Central memory CD8-positive, alpha-beta T cell (primary cell): ENCODE measurements around the gene FADS6.

ENCODE experiments used
- ATAC-seq: fragments of 150-1000 bp; cut with Tn5 transposase; replicated peaks from 2 replicates; pipeline ENCODE4 v1.10.0; 2022; ENCODE audit warnings: mild to moderate bottlenecking, moderate FRiP score, moderate number of reproducible peaks; ENCODE audit not compliant: poor library complexity, severe bottlenecking; ENCODE audit errors: extremely low read depth
- DNase-seq, 2 donors: peaks; one replicate each; pipeline ENCODE4 v3.0.0; 2021; ENCODE audit warnings: low spot score in 2 of 2
- H3K27ac Mint-ChIP-seq: one replicate; pipeline ENCODE4 v1.8.0; 2022; ENCODE audit warnings: low read depth, mild to moderate bottlenecking, moderate library complexity, mixed read lengths
- H3K27me3 Mint-ChIP-seq: one replicate; pipeline ENCODE4 v1.8.0; 2022; ENCODE audit warnings: mixed read lengths
- H3K36me3 Mint-ChIP-seq: one replicate; pipeline ENCODE4 v1.8.0; 2022; ENCODE audit warnings: mild to moderate bottlenecking, moderate library complexity, mixed read lengths; ENCODE audit not compliant: insufficient read depth
- H3K4me1 Mint-ChIP-seq: one replicate; pipeline ENCODE4 v1.8.0; 2022; ENCODE audit warnings: mixed read lengths
- H3K4me3 Mint-ChIP-seq: one replicate; pipeline ENCODE4 v1.8.0; 2022; ENCODE audit warnings: mild to moderate bottlenecking, moderate library complexity, mixed read lengths
- H3K9me3 Mint-ChIP-seq: one replicate; pipeline ENCODE4 v1.8.0; 2022; ENCODE audit warnings: mixed read lengths

The FADS6 gene

GRCh38 chr17:74866198-74866835 is 27.1 kb downstream of the FADS6 start:
- Mint-ChIP-seq H3K9me3 (no peaks in the 10 kb centered on the region), H3K27me3 (no peaks in the 10 kb centered on the region), H3K4me3 (no peak overlapping the region)

DNA sequence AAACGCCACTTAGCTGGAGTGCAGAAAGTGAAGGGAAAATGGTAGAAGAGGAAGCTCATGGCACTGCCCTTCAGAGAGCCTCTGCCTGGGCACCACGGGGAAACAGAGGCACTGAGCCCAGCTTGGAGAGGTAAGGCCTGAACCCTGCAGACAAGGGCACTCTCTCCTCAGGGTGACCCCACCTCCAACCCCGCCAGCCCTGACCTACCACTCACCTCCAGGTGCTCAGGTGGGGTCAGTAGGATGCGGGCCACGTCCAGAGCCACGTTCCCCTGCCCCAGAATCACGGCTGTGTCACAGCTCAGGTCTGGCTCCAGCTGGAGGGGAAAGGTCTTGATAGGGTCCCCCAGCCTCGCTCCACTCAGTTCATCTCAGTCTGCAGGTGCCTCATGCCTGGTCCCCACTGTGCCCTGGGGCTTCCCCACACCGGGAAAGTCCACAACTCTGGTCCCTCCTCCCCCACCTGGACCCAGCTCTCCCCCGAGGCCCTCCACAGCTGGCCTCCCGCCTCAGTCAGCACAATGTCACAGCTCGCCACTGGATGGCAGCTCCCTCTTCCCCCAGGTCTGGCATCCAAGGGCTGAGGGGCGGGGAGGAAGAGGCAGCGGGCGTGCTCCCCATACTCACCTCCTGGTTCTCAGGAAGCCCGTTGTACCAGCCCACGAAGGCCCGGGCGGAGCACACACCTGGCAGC is 27.8 kb downstream of the FADS6 start:
- no peak for DNase-seq
- ATAC-seq = no peak
- peaks cover 16% of the 10 kb centered on the region for H3K4me1 Mint-ChIP-seq
- no peaks in the 10 kb centered on the region for H3K9me3 Mint-ChIP-seq
- no peak overlapping the region for H3K27ac Mint-ChIP-seq
- no peak overlapping the region for H3K4me3 Mint-ChIP-seq
- peaks cover 4% of the 10 kb centered on the region for H3K27me3 Mint-ChIP-seq
- H3K36me3 Mint-ChIP-seq = peaks cover 5% of the 10 kb centered on the region

More at GRCh38 chr17:74866198-74866835, 27.1 kb downstream of the FADS6 start:
- no peak overlapping the region for H3K27ac Mint-ChIP-seq
- H3K4me1 Mint-ChIP-seq = peaks cover 14% of the 10 kb centered on the region
- DNase-seq = no peak
- no peak for ATAC-seq
- peaks cover 5% of the 10 kb centered on the region for H3K36me3 Mint-ChIP-seq

DNA sequence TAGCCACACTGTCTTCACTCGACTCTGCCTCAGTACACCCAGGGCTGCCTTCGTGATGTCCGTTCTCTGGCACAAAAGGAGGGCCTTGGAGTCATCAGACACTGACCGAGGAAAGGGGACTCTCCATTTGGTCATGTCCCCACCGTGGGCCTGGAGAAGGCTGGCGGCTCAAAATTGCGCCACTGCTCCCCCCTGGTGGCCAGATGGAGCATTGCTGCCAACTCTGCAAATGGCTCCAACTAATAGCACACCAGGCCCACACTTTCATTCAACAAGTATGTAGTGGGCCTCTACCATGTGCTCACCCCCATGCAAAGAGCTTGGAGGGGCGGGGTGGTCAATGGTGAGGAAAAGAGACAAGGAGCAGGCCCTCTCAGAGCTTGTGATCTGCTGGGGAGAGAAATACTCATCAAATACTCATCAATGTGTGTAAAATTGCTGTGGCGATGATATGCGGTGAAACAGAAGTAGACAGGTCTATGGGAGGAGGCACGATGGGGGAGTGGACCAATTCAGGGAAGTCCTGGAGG is 28.5 kb downstream of the FADS6 start:
- Mint-ChIP-seq H3K27me3 (peaks cover 11% of the 10 kb centered on the region), H3K36me3 (peaks cover 5% of the 10 kb centered on the region), H3K27ac (peak overlapping the region; percentile 12), H3K4me3 (no peak overlapping the region), H3K9me3 (no peaks in the 10 kb centered on the region), H3K4me1 (peaks cover 19% of the 10 kb centered on the region)
- DNase-seq = peak; percentile 49 to 62
- peak; percentile 57 for ATAC-seq

- no peak overlapping the region for H3K27ac Mint-ChIP-seq
- peaks cover 5% of the 10 kb centered on the region for H3K36me3 Mint-ChIP-seq
- ATAC-seq (no peak), DNase-seq (no peak)
- H3K4me3 Mint-ChIP-seq = no peak overlapping the region
- peaks cover 19% of the 10 kb centered on the region for H3K4me1 Mint-ChIP-seq
- H3K27me3 Mint-ChIP-seq = peaks cover 14% of the 10 kb centered on the region
- H3K9me3 Mint-ChIP-seq = no peaks in the 10 kb centered on the region
Observed at GRCh38 chr17:74864297-74864865, 29.1 kb downstream of the FADS6 start.

- Mint-ChIP-seq H3K27me3 (peaks cover 21% of the 10 kb centered on the region), H3K36me3 (peaks cover 7% of the 10 kb centered on the region), H3K4me3 (no peak overlapping the region), H3K27ac (no peak overlapping the region), H3K4me1 (peaks cover 25% of the 10 kb centered on the region), H3K9me3 (no peaks in the 10 kb centered on the region)
- no peak for ATAC-seq
- DNase-seq = no peak
Observed at GRCh38 chr17:74863420-74864296, 29.8 kb downstream of the FADS6 start.

- no peak for DNase-seq
- Mint-ChIP-seq H3K9me3 (no peaks in the 10 kb centered on the region), H3K27me3 (peaks cover 28% of the 10 kb centered on the region), H3K4me1 (peaks cover 26% of the 10 kb centered on the region), H3K27ac (no peak overlapping the region), H3K36me3 (peaks cover 7% of the 10 kb centered on the region), H3K4me3 (no peak overlapping the region)
- ATAC-seq = no peak
Observed at GRCh38 chr17:74862919-74863318, 30.5 kb downstream of the FADS6 start.

DNA sequence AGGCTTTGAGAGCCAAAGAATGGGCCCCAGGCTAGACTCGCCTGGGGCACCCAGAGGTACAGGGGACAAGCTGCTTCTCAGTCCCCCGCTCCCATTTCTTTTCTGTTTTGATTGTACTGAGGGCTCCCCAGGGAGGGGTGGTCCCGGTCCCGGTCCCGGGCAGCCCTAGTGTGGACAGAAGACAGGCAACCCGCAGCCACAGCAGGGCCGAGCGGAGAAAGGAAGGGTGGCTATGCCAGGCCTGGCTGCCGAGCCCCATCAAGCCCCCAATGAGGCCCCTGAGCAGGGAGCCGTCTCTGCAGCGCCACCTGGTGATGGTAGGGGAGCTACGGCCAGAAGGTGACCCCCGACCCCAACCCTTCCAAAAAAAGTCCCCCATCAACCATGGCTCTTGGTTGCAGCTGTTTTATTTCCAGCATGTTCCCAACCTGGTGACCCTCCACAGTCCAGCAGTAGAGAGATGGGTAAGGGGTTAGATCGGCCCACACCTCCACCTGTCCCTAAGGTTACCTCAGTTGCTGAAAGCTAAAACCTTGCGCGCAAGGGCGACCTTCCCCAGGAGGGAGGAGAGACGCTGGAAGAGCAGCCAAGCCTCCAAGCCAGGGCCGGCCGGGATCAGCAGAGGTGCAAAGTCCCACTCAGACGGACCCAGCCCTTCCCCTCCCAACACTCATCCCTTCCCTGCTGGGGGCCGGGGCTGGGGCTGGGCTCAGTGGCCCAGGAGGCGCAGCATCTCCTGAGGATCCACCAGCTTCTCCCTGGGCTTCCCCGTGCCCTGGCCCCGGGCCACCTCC is 31.1 kb downstream of the FADS6 start:
- Mint-ChIP-seq H3K4me1 (peaks cover 26% of the 10 kb centered on the region), H3K9me3 (no peaks in the 10 kb centered on the region), H3K4me3 (peak overlapping the region; percentile 50), H3K27ac (no peak overlapping the region), H3K36me3 (peaks cover 7% of the 10 kb centered on the region), H3K27me3 (peaks cover 34% of the 10 kb centered on the region)
- ATAC-seq (peak; percentile 59), DNase-seq (peak; percentile 48 to 57)

GRCh38 chr17:74861662-74862107 is 31.7 kb downstream of the FADS6 start:
- Mint-ChIP-seq H3K36me3 (peaks cover 7% of the 10 kb centered on the region), H3K4me3 (peak overlapping the region; percentile 50), H3K27ac (no peak overlapping the region), H3K27me3 (peaks cover 40% of the 10 kb centered on the region), H3K4me1 (peaks cover 26% of the 10 kb centered on the region), H3K9me3 (no peaks in the 10 kb centered on the region)
- ATAC-seq (no peak), DNase-seq (no peak)

DNA sequence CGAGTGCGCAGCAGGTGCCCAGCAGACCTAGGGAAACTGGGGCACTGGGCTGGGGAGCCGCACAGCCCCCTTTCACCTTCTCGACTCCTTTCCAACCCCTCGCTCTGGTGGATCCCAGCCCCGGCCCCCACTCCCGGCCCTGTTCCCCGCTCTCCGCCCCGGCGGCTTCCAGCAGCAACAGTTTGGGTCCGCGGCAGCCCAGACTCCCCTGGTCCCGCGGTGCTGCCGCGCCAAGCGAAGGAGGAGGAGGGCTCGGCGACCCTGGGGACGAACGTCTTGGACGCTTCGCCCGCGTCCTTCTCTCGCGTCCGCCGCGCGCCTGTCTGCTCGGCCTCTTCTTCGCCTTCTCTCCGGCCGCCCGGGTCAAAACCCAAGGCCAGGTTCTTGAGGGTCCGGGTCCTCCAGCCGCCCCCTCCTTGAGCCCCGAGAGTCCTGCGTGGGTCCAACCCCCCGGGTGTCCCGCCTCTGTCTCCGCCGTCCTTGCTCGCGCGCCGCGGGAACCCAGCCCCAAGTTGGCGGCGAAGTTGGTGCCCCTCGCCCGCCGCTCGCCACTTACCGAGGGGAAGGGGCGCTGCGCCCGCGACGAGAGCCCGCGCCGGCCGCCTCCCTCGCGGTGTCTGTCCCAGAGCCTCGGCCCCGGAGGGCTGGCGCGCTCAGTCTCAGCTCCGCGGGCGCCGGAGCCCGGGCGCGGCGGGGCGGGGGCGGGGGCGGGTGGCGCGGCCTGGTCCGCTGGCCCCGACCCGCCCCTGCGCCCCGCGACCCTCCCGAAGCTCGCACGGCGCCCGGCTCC is 32.4 kb downstream of the FADS6 start:
- H3K9me3 Mint-ChIP-seq = no peaks in the 10 kb centered on the region
- H3K4me1 Mint-ChIP-seq = peaks cover 26% of the 10 kb centered on the region
- ATAC-seq (no peak), DNase-seq (no peak)
- H3K4me3 Mint-ChIP-seq = peak overlapping the region; percentile 56
- no peak overlapping the region for H3K27ac Mint-ChIP-seq
- H3K27me3 Mint-ChIP-seq = peaks cover 47% of the 10 kb centered on the region
- peaks cover 9% of the 10 kb centered on the region for H3K36me3 Mint-ChIP-seq

DNA sequence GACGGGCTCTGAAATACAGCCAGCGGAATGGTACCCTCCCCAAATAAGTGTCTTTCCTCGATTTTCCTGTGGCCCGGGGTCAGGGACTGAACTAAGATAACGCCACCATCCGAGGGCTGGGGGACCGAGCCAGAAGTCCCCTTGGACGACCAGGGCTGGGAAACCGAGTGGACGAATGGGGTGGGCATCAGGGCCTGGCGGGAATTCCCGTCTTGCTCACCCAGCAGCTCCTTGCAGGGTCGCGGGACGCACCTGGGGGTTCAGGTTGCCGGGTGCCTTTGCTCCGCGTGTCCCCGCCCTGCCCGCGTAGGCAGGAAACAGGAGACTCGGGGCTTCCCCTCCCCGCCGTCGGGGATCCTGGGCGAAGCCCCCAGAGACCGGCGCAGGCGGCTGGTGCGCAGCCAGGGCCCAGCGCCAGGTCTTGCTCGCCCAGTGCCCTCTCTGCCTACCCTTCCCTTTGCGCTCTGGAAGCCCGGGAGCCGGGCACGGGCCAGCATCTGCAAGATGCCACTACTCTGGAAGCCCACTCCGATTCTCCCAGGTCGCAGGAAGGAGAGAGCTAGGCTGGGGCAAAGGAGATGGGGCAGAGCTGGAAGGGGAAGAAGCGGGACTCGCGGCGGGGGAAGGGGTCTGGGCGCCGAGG is 33.1 kb downstream of the FADS6 start:
- Mint-ChIP-seq H3K27me3 (peaks cover 54% of the 10 kb centered on the region), H3K4me1 (peaks cover 26% of the 10 kb centered on the region), H3K36me3 (peaks cover 9% of the 10 kb centered on the region), H3K9me3 (no peaks in the 10 kb centered on the region), H3K27ac (no peak overlapping the region), H3K4me3 (peak overlapping the region; percentile 56)
- ATAC-seq (peak; percentile 20), DNase-seq (no peak)
